ENCODE measurements around the gene PTPRT. TPM values are rescaled to one million over a fixed set of nuclear protein-coding genes. Genes with fewer than 3 reads are reported as not detected.

PTPRT gene
- total RNA-seq, 1 experiment from 2014 or later, result not detected

GRCh38 chr20:42920776-42921175, 268.9 kb downstream of the PTPRT start:
- intact Hi-C loops (cut with micrococcal nuclease), result no loop called here
- ChIA-PET POLR2A (ENCODE audit: unreplicated experiment) (no interaction called here), CTCF (no interaction called here)
- Histone ChIP-seq H3K9ac (ENCODE audit: low read length) (no peak overlapping the region), H3K4me3 (ENCODE audit: low read length) (no peak overlapping the region), H4K20me1 (ENCODE audit: low read length) (no peaks in the 10 kb centered on the region), H3K9me3 (ENCODE audit: low read length) (peaks cover 17% of the 10 kb centered on the region; the same call in 1 of the 2 replicates), H2AFZ (ENCODE audit: low read length) (no peak overlapping the region), H3K4me2 (ENCODE audit: low read length) (no peak overlapping the region), H3K36me3 (ENCODE audit: low read depth, low read length) (no peaks in the 10 kb centered on the region), H3K9me2 (replicated peaks; ENCODE audit: low read length) (no peaks in the 10 kb centered on the region), H3F3A (ENCODE audit: low read length, unreplicated experiment) (no peaks in the 10 kb centered on the region), H3K27ac (ENCODE audit: low read length) (no peak overlapping the region), H3K79me2 (ENCODE audit: low read length) (no peaks in the 10 kb centered on the region), H3K4me1 (ENCODE audit: insufficient read depth, low read length) (no peaks in the 10 kb centered on the region), H3K27me3 (ENCODE audit: low read length) (no peaks in the 10 kb centered on the region)
- DNase-seq (no peak), ATAC-seq (no peak)
- no TSS peak for BruUV-seq (replicated peaks)
- TF ChIP-seq EZH2phosphoT487 (IDR thresholded peaks at IDR 0.05; ENCODE audit: borderline replicate concordance, low read length) (no peak), CTCF (conservative IDR thresholded peaks at IDR 0.05; ENCODE audit: low read depth, low read length) (no peak), EZH2 (IDR thresholded peaks at IDR 0.05; ENCODE audit: low read length, unreplicated experiment) (no peak)

GRCh38 chr20:42919316-42919715, 270.4 kb downstream of the PTPRT start:
- Histone ChIP-seq H3K27ac (ENCODE audit: low read length) (no peak overlapping the region), H2AFZ (ENCODE audit: low read length) (no peak overlapping the region), H3K4me1 (ENCODE audit: insufficient read depth, low read length) (no peaks in the 10 kb centered on the region), H3F3A (ENCODE audit: low read length, unreplicated experiment) (no peaks in the 10 kb centered on the region), H3K4me2 (ENCODE audit: low read length) (no peak overlapping the region), H3K9ac (ENCODE audit: low read length) (no peak overlapping the region), H3K36me3 (ENCODE audit: low read depth, low read length) (no peaks in the 10 kb centered on the region), H3K4me3 (ENCODE audit: low read length) (no peak overlapping the region), H3K9me3 (ENCODE audit: low read length) (peaks cover 16% of the 10 kb centered on the region; the same call in 1 of the 2 replicates), H4K20me1 (ENCODE audit: low read length) (no peaks in the 10 kb centered on the region), H3K9me2 (replicated peaks; ENCODE audit: low read length) (no peaks in the 10 kb centered on the region), H3K79me2 (ENCODE audit: low read length) (no peaks in the 10 kb centered on the region), H3K27me3 (ENCODE audit: low read length) (no peaks in the 10 kb centered on the region)
- no peak for TF ChIP-seq EZH2 (IDR thresholded peaks at IDR 0.05; ENCODE audit: low read length, unreplicated experiment)
- TF ChIP-seq CTCF (conservative IDR thresholded peaks at IDR 0.05; ENCODE audit: low read depth, low read length), result no peak
- TF ChIP-seq EZH2phosphoT487 (IDR thresholded peaks at IDR 0.05; ENCODE audit: borderline replicate concordance, low read length), result no peak
- no peak for DNase-seq
- BruUV-seq (replicated peaks), result no TSS peak
- ChIA-PET POLR2A (ENCODE audit: unreplicated experiment) (interaction anchor here (0.6 kb wide), 1 partner anchor 298 kb away, joined by 3 read pairs; no protein-coding TSS in a partner anchor), CTCF (no interaction called here)
- intact Hi-C loops (cut with micrococcal nuclease), result no loop called here
- no peak for ATAC-seq

GRCh38 chr20:42915081-42915480, 274.6 kb downstream of the PTPRT start:
- ATAC-seq, result no peak
- Histone ChIP-seq H3K4me1 (ENCODE audit: insufficient read depth, low read length) (no peaks in the 10 kb centered on the region), H4K20me1 (ENCODE audit: low read length) (no peaks in the 10 kb centered on the region), H3K36me3 (ENCODE audit: low read depth, low read length) (no peaks in the 10 kb centered on the region), H2AFZ (ENCODE audit: low read length) (no peak overlapping the region), H3K79me2 (ENCODE audit: low read length) (no peaks in the 10 kb centered on the region), H3K4me3 (ENCODE audit: low read length) (no peak overlapping the region), H3K9me2 (replicated peaks; ENCODE audit: low read length) (no peaks in the 10 kb centered on the region), H3K27ac (ENCODE audit: low read length) (no peak overlapping the region), H3F3A (ENCODE audit: low read length, unreplicated experiment) (no peaks in the 10 kb centered on the region), H3K9me3 (ENCODE audit: low read length) (peaks cover 18% of the 10 kb centered on the region), H3K9ac (ENCODE audit: low read length) (no peak overlapping the region), H3K27me3 (ENCODE audit: low read length) (no peaks in the 10 kb centered on the region), H3K4me2 (ENCODE audit: low read length) (no peak overlapping the region)
- ChIA-PET POLR2A (ENCODE audit: unreplicated experiment) (no interaction called here), CTCF (no interaction called here)
- intact Hi-C loops (cut with micrococcal nuclease), result no loop called here
- BruUV-seq (replicated peaks), result no TSS peak
- DNase-seq, result no peak
- TF ChIP-seq EZH2 (IDR thresholded peaks at IDR 0.05; ENCODE audit: low read length, unreplicated experiment), result no peak
- no peak for TF ChIP-seq EZH2phosphoT487 (IDR thresholded peaks at IDR 0.05; ENCODE audit: borderline replicate concordance, low read length)
- no peak for TF ChIP-seq CTCF (conservative IDR thresholded peaks at IDR 0.05; ENCODE audit: low read depth, low read length)

Measured in PC-3 (cell line).